Hematopoietic multipotent progenitor cell treated with erythropoietin and hydrocortisone succinate and interleukin-3 and kit ligand, for 15 days (in vitro differentiated cells): ENCODE measurements around the gene KCNT2.
"Not testable (repeated sequence)": the region's sequence is repeated elsewhere in the genome, so short reads cannot be mapped to it uniquely, and the experiment has no call there.

ENCODE experiments used
- DNase-seq: peaks from one replicate; pipeline ENCODE4 v3.0.0-alpha.2; 2015; ENCODE audit warnings: low spot score

Gene KCNT2

GRCh38 chr1:196608390-196609369 is at the start of gene KCNT2:
Gene KCNT2, minus strand, starts transcription at chr1:196608440. Its CDS starts 131 bp downstream, at chr1:196608309.
- DNase-seq, result no peak

- DNase-seq, result no peak
Measured at GRCh38 chr1:196655494-196655893, 47.3 kb upstream of the KCNT2 start.

- no peak for DNase-seq
Measured at GRCh38 chr1:196655071-196655470, 46.8 kb upstream of the KCNT2 start.

GRCh38 chr1:196654271-196654670 is 46.0 kb upstream of the KCNT2 start:
- DNase-seq, result no peak

- no peak for DNase-seq
Measured at GRCh38 chr1:196651637-196652215, 43.5 kb upstream of the KCNT2 start, which contains the start of gene CFH. Gene CFH, plus strand, starts transcription at chr1:196652043. Its CDS starts 75 bp downstream, at chr1:196652118.

- no peak for DNase-seq
Measured at GRCh38 chr1:196651079-196651478, 42.8 kb upstream of the KCNT2 start.

GRCh38 chr1:196650403-196650802 is 42.2 kb upstream of the KCNT2 start:
- no peak for DNase-seq

GRCh38 chr1:196649990-196650389 is 41.8 kb upstream of the KCNT2 start:
- DNase-seq, result no peak

GRCh38 chr1:196640976-196641375 is 32.7 kb upstream of the KCNT2 start:
- no peak for DNase-seq

GRCh38 chr1:196639291-196639690 is 31.1 kb upstream of the KCNT2 start:
- DNase-seq, result not testable (repeated sequence)

- DNase-seq, result no peak
Measured at GRCh38 chr1:196638466-196638865, 30.2 kb upstream of the KCNT2 start.

GRCh38 chr1:196637606-196638005 is 29.4 kb upstream of the KCNT2 start:
- DNase-seq, result no peak

GRCh38 chr1:196628838-196629237 is 20.6 kb upstream of the KCNT2 start:
- DNase-seq, result no peak

- DNase-seq, result no peak
Measured at GRCh38 chr1:196623079-196623478, 14.8 kb upstream of the KCNT2 start.

GRCh38 chr1:196619721-196620120 is 11.5 kb upstream of the KCNT2 start:
- no peak for DNase-seq

GRCh38 chr1:196611873-196612272 is 3.6 kb upstream of the KCNT2 start:
- no peak for DNase-seq

GRCh38 chr1:196609370-196609737 is 1.1 kb upstream of the KCNT2 start:
- no peak for DNase-seq

- DNase-seq, result no peak
Measured at GRCh38 chr1:196607981-196608380, 259 bp downstream of the KCNT2 start.

GRCh38 chr1:196603651-196604050 is 4.6 kb downstream of the KCNT2 start:
- DNase-seq, result no peak

- no peak for DNase-seq
Measured at GRCh38 chr1:196598942-196599748, 9.1 kb downstream of the KCNT2 start.

- DNase-seq, result no peak
Measured at GRCh38 chr1:196594700-196595099, 13.5 kb downstream of the KCNT2 start.

- DNase-seq, result no peak
Measured at GRCh38 chr1:196593955-196594354, 14.3 kb downstream of the KCNT2 start.
